ENCODE data around the gene FOXN3. TPM values are rescaled to one million over a fixed set of nuclear protein-coding genes. Genes with fewer than 3 reads are reported as not detected.

Gene FOXN3
- total RNA-seq, 2 donors from 2014 or later, result 46.8 to 72.6 TPM

DNA sequence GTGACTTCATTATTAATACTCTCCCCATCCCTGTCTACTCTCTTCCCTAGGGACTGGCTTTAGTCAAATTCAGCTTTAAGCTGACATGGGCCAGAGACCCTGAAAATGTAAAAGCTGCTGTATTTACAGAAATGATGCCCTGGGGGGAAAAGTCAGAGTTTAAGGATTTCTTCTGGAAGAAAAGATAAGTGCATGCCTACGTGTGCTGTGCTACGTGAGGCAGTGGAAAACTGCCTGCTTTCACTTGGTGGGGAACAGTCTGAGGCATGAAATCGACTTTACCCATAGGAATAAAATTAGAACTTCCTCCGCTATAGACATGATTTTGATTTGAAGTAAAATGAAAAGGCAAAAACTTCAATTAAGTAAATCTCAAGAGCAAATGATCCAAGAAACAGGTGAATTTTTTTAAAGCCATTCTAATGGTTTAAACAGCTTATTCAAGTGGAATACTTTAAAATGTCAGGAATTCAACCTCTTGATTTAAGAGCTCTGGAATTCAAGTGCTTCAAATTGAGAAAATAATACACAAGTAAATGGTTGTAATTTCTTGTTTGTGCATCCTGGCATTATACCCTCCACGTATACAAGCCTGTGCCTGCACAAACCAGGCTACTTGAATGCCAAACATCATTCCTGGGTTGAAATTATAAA lies 168.5 kb downstream of the FOXN3 start:
- DNase-seq, result no peak
- H3K36me3 ChIP-seq, result no peaks in the 10 kb centered on the region
- H3K9ac ChIP-seq (ENCODE audit: low read depth in 2 of 2, low read length in 2 of 2), result no peak overlapping the region
- H3K4me1 ChIP-seq, result no peaks in the 10 kb centered on the region
- TF ChIP-seq, protein P1, sequence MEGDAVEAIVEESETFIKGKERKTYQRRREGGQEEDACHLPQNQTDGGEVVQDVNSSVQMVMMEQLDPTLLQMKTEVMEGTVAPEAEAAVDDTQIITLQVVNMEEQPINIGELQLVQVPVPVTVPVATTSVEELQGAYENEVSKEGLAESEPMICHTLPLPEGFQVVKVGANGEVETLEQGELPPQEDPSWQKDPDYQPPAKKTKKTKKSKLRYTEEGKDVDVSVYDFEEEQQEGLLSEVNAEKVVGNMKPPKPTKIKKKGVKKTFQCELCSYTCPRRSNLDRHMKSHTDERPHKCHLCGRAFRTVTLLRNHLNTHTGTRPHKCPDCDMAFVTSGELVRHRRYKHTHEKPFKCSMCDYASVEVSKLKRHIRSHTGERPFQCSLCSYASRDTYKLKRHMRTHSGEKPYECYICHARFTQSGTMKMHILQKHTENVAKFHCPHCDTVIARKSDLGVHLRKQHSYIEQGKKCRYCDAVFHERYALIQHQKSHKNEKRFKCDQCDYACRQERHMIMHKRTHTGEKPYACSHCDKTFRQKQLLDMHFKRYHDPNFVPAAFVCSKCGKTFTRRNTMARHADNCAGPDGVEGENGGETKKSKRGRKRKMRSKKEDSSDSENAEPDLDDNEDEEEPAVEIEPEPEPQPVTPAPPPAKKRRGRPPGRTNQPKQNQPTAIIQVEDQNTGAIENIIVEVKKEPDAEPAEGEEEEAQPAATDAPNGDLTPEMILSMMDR (IDR thresholded peaks at IDR 0.05), result no peak
- no peaks in the 10 kb centered on the region for H3K9me3 ChIP-seq
- no peak overlapping the region for H3K27ac ChIP-seq
- H3K27me3 ChIP-seq, result no peaks in the 10 kb centered on the region
- intact Hi-C loops (cut with DNase I), result no loop called here
- no peak overlapping the region for H3K4me3 ChIP-seq

GRCh38 chr14:89247457-89248122 lies 169.4 kb downstream of the FOXN3 start:
- no peak for DNase-seq
- H3K36me3 ChIP-seq, result no peaks in the 10 kb centered on the region
- intact Hi-C loops (cut with DNase I), result no loop called here
- TF ChIP-seq, protein P1 (IDR thresholded peaks at IDR 0.05), result no peak
- no peak overlapping the region for H3K9ac ChIP-seq (ENCODE audit: low read depth in 2 of 2, low read length in 2 of 2)
- H3K4me1 ChIP-seq, result no peaks in the 10 kb centered on the region
- H3K4me3 ChIP-seq, result no peak overlapping the region
- no peak overlapping the region for H3K27ac ChIP-seq
- H3K27me3 ChIP-seq, result no peaks in the 10 kb centered on the region
- H3K9me3 ChIP-seq, result no peaks in the 10 kb centered on the region

DNA sequence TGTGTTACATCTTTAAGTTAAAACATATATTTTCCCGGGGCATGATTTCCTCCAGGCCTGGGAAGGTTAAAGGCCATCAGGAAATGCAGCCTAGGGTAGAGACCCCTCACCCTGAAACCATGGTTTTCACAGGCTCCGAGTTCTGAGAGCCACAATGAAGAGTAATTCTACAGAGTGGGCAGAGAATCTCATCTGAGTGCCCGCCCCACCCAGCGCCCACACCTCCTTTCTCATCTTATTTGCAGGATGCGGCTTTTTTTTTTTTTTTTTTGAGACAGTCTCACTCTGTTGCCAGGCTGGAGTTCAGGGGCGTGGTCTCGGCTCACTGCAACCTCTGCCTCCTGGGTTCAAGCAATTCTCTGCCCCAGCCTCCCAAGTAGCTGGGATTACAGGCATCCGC lies 170.7 kb downstream of the FOXN3 start:
- TF ChIP-seq, protein P1 (IDR thresholded peaks at IDR 0.05), result no peak
- no peak for DNase-seq

DNA sequence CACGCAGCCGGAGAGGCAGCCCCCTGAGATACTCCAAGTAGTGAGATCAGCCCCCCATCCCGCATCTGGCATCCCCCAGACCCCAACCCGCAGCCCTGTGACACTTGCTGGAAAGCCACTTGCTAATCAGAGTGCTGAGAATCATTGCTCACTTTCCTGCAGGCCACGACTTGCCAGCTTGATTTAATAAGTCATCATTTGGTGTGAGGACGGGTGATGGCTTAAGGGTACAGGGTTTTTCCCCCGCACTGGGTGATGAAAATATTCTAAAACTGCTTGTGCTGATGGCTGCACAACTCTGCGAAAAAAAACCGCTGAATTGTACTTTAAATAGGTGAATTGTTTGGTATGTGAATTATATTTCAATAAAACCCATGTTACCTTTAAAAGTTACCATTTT lies 171.2 kb downstream of the FOXN3 start:
- Histone ChIP-seq H3K4me3 (no peak overlapping the region), H3K9ac (ENCODE audit: low read depth in 2 of 2, low read length in 2 of 2) (no peak overlapping the region), H3K27me3 (no peaks in the 10 kb centered on the region), H3K36me3 (no peaks in the 10 kb centered on the region), H3K4me1 (no peaks in the 10 kb centered on the region), H3K9me3 (no peaks in the 10 kb centered on the region), H3K27ac (no peak overlapping the region)
- no peak for DNase-seq
- intact Hi-C loops (cut with DNase I), result no loop called here
- TF ChIP-seq, protein P1 (IDR thresholded peaks at IDR 0.05), result no peak

More for the DNA sequence above, 170.7 kb downstream of the FOXN3 start:
- Histone ChIP-seq H3K4me3 (no peak overlapping the region), H3K27ac (no peak overlapping the region), H3K9me3 (no peaks in the 10 kb centered on the region), H3K27me3 (no peaks in the 10 kb centered on the region), H3K9ac (ENCODE audit: low read depth in 2 of 2, low read length in 2 of 2) (no peak overlapping the region), H3K4me1 (no peaks in the 10 kb centered on the region), H3K36me3 (no peaks in the 10 kb centered on the region)
- intact Hi-C loops (cut with DNase I), result no loop called here

DNA sequence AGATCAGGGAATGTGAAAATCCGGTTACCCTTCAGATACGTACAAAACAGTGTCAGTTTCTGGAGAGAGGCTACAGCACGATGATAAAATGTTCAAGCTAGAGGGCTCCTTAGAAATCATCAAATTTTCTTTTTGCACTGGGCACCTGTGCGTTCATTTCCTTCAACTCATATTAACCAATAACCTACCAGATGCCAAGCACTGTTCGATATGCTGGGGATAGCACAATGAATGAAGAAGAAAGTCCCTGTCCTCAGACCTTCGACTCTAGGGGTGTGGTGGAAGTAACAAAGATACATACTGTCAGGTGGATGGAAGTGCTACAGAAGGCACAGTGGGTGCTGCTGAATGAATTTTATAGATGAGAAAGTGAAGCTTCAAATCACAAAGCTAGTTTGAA lies 172.3 kb downstream of the FOXN3 start:
- Histone ChIP-seq H3K27ac (no peak overlapping the region), H3K4me3 (no peak overlapping the region), H3K36me3 (no peaks in the 10 kb centered on the region), H3K9me3 (no peaks in the 10 kb centered on the region), H3K27me3 (no peaks in the 10 kb centered on the region), H3K9ac (ENCODE audit: low read depth in 2 of 2, low read length in 2 of 2) (no peak overlapping the region), H3K4me1 (no peaks in the 10 kb centered on the region)
- intact Hi-C loops (cut with DNase I), result no loop called here
- no peak for DNase-seq
- TF ChIP-seq, protein P1 (IDR thresholded peaks at IDR 0.05), result no peak

Data from colonic mucosa (tissue), 4 donors.